Right lobe of liver (tissue), 4 donors: ENCODE results near the gene IFT52.

Experiments used
- CTCF ChIP-seq, 4 donors: fragments of 200-600 bp in 3 of 4; fragments of 450-650 bp in 1 of 4; IDR thresholded peaks; one replicate each; pipeline versions ENCODE4 v1.5.1 to v1.8.0; 2016 to 2022; ENCODE audit warnings: antibody characterized with exemption in 4 of 4, mild to moderate bottlenecking in 2 of 4
- POLR2A ChIP-seq: fragments of 450-650 bp; IDR thresholded peaks from one replicate; pipeline ENCODE4 v1.6.1; 2017; ENCODE audit warnings: antibody characterized with exemption, mild to moderate bottlenecking
- donor health status: DM: no; HTN: no; CAD: no.
- donor health status: DM: no; HTN: no; CAD: no.
- donor health status: DM: no; HTN: yes; CAD: no.

GRCh38 chr20:43560974-43561373, 29.8 kb upstream of the IFT52 start:
- TF ChIP-seq POLR2A (no peak), CTCF (IDR thresholded peaks at IDR 0.05) (no peak)
